NCI-H2029 (cell line): Measurements from ENCODE around the gene IL31RA.
"Not testable (repeated sequence)": the region's sequence is repeated elsewhere in the genome, so short reads cannot be mapped to it uniquely, and the experiment has no call there.

ENCODE experiments used
- DNase-seq: peaks from one replicate; lab custom pipeline; 2025; lab: John Stamatoyannopoulos, UW

Gene IL31RA

DNA sequence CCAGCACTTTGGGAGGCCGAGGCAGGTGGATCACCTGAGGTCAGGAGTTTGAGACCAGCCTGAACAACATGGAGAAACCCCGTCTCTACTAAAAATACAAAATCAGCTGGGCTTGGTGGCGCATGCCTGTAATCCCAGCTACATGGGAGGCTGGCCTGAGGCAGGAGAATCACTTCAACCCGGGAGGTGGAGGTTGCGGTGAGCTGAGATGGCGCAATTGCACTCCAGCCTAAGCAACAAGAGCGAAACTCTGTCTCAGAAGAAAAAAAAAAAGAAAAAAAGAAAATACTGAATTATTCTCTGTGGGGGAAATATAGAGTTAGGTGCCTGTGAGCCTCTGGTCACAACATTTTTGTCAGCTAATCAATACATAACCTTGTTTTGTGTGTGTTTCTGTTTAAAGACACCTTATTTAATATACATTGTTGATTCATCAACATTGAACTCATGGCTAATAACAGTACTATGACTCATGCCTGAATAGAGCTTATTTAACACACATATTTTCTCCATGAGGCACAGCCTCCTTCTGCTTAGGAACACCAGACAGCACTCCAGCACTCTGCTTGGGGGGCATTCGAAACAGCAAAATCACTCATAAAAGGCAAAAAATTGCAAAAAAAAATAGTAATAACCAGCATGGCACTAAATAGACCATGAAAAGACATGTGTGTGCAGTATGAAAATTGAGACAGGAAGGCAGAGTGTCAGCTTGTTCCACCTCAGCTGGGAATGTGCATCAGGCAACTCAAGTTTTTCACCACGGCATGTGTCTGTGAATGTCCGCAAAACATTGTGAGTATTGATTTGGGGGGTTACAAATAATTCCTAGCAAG, at the start of gene IL31RA:
TSS of gene IL31RA (plus strand) at position 519 of the 836 bp plus-strand sequence. CDS start at position 733, 214 bp downstream.
- DNase-seq, result no peak

DNA sequence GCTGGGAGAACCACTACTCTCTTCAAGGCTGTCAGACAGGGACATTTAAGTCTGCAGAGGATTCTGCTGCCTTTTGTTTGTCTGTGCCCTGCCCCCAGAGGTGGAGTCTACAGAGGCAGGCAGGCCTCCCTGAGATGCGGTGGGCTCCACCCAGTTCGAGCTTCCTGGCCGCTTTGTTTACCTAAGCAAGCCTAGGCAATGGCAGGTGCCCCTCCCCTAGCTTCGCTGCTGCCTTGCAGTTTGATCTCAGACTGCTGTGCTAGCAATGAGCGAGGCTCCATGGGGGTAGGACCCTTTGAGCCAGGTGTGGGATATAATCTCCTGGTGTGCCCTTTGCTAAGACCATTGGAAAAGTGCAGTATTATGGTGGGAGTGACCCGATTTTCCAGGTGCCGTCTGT, 42.3 kb upstream of the IL31RA start:
- DNase-seq, result not testable (repeated sequence)

DNA sequence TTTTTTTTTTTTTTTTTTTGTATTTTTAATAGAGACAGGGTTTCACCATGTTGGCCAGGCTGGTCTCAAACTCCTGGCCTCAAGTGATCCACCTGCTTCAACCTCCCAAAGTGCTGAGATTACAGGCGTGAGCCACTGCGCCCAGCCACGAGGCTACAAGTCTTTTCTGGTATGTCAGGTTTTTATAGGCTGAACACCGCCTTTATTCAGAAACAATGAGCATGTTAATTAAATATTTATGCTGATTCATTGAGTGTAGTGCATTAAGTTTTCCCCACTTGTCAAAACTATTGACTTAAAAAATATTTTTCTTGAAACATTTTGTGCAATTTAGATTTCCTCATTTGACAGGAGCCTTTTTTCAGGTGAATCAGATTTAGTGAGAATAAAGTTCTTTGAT, 35.2 kb upstream of the IL31RA start:
- DNase-seq, result not testable (repeated sequence)

DNA sequence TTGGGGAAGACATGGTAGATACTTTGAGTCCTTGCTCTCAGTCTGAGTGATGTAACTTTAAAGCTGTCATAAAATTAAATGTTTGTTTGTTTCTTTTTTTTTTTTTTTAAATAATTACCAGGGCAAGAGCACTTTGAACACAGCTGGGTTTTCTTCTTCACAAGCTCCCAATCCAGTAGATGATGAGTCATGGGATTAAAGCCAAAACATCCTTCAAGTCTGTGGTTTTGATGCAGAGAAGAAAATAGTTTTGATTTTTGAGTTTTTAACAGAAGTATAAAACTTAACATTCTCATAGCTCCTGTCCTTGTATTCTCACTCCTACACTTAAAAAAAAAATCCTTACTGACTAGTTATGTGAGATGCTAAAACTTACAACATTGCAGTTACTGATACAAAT, 34.8 kb upstream of the IL31RA start:
- no peak for DNase-seq

DNA sequence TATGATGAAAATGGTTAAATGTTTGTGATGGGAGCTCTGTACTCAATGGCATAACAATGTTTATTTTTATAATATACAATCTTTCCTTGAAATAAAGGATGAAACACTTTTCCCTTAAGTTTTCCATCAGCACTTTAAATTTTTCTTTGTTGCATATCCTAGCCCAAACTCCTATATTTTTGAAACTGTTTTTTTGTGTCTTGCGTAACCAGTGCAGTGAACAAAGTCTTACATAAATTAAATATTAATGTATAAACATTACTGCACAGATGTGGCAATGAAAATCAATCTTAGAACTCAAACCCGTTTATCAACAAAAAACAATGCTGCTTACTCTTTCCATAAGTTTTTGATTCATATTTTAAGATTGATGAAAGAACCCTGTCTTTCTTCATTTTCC, 34.1 kb upstream of the IL31RA start:
- no peak for DNase-seq

DNA sequence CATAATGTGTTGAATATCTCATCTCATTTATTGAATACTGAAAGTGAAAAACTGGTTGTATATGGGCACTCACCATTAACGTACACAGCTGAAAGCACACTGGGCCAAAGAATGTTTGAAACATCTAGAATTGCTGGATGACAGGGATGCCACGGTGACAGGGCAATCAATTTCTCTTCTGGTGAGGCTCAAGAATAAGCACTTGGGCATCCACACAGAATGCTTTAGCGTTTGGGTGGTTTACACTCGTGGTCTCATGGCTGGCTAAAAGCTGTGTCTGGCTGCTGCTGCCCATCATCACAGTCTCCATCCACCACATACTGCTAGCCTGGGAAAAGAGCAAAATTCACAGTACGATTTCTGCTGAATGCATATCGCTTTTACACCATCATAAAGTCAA, 30.7 kb upstream of the IL31RA start:
- no peak for DNase-seq

DNA sequence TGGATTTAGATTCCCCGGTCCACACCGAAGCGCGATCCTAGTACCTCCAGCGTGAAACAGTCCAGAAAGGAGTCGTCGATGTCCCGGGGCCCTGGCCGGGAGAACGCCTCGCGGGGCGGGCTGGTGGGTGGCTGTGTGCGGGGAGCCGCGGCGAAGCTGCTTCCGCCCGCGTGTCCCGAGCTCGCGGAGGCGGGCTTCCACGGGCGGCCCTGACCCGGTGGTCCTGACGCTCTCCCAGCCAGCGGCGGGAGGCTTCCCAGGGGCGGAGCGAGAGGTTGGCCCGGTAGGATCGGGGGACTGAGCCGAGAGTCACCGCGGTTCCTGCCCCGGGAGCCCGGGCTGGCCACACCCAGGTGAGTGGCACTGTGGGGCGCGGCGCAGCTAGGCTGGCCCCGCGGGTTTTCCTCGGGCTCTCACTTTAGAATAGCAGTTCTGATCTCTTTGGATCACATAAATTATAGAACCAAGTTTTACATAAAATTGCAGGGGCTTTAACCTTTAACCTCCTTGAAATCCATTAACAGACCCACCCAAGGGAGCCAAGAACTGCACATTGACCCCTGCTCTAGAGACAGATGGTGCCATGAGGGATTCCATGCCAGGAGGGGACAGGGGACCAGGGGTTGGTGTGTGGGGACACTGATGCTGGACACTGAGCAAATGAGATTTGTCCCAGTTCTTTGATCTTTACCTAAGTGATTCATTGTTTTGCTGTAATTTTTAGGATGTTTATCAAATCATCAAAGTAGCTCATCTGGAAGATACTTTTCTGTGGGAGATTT, 29.2 kb upstream of the IL31RA start:
- DNase-seq, result no peak

DNA sequence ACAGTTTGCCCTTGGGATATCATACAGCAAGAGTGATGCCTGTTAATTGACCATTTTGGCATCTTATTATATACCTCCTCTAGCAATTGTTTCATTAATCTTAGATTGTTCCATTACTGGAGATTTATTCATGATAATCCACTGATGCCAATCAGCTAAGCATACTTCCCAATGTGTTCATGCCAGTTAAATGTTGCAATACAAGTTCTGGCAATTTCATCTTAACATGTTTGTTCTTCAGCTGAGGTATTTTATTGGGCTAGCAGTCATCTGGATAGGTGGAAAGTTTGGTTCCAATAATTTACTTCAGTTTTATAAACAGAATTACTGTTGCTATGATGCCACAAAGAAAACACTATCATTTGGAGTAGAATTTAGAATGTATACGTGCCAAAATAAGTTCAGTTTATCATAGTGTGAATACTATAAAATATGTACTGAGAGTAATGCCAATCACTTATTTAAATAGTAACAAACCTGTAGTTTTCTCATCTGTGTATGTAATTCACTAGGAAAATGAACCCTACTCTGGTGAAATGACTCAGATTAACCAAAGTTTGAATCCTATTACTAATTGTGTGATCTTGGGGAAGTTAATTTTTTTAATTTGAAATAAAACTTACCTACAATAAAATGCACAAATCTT, 27.9 kb upstream of the IL31RA start:
- DNase-seq, result no peak

DNA sequence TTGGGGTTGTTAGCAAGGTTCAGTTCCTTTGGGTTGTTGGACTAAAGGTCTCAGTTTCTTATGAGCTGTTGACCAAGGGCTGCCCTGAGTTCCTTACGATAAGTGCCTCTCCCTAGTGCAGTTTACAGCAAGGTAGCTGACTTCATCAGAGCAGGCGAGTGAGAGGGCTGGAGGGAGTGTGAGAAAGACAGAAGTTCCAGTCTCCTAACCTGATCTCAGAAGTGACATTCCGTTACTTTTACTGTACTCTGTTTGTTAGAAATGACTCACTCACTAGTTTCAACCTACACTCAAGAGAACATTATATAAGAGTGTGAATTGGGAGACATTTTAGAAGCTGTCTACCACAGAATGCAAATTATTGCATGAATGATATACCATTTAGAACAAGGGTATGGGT, 21.2 kb upstream of the IL31RA start:
- no peak for DNase-seq

DNA sequence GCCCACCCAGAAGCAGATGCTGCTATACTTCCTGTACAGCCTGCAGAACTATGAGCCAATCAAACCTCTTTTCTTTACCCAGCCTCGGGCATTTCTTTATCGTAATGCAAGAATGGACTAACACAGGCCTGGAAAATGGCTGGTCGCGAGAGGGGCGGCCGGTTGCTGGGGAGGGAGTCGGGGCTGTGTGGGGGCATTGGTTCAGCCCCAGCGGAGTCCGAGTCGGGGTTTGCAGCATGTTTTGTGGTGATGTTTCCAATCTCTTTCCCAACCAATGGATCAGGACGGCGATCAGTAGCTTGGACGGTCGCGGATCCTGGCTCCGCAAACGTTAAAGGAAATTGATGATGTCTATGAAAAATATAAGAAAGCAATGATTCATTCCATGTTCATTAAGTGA, 18.7 kb upstream of the IL31RA start:
- no peak for DNase-seq

DNA sequence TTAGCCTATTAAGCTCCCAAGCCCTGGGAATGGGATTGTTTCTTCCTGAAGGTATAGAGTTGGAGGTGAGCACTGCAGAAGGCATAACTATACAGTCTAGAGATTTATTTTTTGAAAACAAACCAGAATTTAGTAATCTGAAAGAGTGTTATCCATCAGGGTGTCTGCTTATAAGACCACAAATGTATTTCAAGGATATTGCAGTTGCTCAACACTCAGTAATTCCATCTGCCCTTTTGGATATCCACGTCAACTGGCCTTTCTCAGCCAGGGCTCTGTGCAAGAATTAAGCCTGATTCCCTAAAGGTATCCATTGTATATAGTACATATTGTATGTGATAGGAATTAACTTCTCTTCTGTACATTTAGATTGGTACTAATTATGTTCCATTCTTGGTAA, 15.0 kb upstream of the IL31RA start:
- DNase-seq, result no peak

DNA sequence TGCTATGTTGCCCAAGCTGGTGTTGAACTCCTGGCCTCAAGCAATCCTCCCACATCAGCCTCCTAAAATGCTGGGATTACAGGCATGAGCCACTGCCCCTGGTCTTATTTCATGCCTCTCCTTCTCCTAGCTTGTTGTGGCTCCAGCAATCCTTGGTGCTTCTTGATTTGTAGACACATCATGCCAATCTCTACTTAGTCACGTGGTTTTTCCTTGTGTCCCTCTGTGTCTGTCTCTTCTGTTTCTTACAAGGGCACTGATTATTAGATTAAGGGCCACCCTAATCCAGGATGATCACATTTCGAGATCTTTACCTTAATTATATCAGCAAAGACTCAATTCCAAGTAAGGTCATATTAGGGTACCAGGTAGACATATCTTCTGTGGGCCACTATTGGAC, 9.2 kb upstream of the IL31RA start:
- DNase-seq, result no peak

DNA sequence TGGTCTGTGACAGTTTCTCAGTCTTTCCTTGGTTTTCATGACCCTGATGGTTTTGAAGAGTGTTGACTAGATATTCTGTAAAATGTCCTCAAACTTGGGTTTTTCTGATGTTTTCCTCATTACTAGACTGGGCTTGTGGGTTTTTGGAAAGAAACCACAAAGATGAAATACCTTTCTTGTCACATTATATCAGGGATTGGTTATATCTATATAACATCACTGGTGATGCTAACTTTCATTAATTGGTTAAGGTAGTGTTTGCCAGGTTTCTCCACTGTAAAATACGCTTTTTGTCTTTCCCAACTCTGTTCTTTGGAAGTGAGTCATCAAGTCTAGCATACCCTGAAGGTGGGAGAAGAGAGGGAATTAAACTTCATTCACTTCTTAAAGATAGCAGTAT, 3.3 kb upstream of the IL31RA start:
- DNase-seq, result no peak

DNA sequence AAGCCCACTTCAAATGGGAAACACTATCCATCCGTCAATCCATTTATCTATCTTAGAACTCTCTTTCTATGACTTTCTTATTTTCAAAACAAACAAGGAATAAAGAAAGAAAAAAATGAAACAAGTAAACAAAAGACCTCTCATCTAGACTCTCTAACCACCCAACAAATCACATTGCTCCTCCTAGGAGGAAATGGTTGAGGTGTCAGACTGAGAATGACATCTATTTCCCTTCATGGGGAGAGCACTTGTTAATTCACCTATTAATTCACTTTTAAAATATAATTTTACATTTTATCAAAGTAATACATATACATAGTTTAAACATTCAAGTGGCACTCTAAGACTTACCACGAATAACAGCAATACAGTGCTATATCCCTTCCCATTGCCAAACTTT, 2.4 kb upstream of the IL31RA start:
- no peak for DNase-seq

DNA sequence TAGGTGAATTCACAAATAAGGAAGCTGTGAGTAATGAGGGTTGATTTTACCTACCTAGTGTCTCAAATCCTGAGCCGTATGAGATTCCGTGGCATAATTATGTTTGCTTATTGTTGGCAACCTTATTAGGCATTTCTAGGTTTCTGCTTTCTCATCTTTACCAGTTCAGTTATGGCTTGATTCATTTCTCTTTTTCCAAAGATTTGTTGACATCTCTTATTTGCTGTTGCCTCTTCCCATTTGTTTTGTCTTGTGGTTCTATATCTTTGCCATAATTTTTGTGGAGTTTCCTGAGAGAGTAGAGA, 470 bp downstream of the IL31RA start:
- DNase-seq, result no peak

DNA sequence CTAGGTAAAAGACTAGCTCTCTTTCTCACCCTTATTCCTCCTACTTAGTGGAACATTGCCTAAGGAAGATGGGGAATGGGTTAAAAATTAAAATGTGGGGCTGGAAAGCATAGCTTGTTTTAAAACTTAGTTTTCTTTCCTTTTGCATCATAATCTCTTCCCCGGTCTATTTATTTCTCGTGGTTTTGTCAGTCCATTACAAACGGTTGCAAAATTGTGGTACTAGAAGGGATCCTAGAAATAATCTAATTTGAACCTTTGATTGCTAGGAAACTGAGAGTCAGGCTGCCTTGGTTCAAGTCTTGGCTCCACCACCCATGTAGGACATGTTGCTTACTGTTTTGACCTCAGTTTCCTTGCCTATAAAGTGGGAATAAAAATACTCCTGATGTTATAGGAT, 1.3 kb downstream of the IL31RA start:
- DNase-seq, result no peak

DNA sequence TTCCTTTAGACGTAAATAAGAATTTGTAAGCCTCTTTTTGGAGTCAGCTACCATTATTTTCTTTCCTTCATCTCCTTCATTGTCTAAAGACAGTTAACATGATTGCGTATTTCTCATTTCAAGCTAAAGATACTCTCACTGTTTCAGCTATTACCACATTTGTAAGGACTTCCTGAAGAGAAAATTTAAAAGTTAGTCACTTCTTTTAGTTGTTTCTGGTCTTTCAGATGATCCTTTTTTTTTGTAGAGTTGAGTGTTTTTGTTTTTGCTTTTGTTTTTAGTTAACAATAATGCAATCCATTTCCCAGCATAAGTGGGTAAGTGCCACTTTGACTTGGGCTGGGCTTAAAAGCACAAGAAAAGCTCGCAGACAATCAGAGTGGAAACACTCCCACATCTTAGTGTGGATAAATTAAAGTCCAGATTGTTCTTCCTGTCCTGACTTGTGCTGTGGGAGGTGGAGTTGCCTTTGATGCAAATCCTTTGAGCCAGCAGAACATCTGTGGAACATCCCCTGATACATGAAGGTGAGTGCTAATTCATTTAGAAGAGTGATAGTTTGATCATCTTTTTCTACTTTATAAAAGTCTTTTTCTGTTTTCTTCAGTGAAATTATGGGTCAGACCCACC, 2.0 kb downstream of the IL31RA start:
- no peak for DNase-seq

DNA sequence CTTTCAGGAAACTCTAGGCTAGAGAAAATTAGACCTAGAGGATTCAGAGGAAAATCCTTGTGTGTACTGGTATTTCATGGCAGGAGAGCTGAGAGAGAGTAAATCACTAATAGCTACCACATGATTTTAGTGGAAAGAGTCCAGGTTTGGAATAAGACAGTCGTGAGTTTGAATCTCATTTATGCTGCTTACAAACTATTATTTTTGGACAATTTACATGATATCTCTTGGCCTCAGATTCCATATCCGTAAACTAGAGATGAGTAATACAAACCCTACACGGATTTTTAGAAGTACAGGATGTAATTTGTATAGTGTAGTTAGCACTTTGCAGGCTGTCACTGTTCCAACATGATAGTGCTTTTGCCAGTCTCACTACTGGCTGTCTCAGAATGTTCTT, 2.7 kb downstream of the IL31RA start:
- DNase-seq, result no peak

DNA sequence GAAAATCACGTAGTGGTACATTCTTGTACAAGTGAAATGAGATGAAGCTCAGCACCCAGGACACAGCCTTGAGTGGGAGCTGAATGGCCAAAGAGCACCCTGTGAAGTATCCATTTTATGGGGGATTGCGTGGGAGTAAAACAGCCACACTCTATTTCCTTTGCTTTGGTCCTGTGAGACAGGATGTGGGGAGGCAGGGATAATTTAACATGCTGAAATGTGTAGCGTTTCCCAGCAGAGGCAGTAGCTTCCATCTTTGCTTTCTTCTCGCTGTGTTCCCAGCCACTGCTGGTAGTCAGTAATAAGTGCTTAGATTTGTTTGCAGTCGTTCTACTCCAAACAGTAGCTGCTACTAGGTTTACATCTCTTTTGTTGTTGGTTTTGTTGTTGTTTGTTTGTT, 4.4 kb downstream of the IL31RA start:
- DNase-seq, result no peak

DNA sequence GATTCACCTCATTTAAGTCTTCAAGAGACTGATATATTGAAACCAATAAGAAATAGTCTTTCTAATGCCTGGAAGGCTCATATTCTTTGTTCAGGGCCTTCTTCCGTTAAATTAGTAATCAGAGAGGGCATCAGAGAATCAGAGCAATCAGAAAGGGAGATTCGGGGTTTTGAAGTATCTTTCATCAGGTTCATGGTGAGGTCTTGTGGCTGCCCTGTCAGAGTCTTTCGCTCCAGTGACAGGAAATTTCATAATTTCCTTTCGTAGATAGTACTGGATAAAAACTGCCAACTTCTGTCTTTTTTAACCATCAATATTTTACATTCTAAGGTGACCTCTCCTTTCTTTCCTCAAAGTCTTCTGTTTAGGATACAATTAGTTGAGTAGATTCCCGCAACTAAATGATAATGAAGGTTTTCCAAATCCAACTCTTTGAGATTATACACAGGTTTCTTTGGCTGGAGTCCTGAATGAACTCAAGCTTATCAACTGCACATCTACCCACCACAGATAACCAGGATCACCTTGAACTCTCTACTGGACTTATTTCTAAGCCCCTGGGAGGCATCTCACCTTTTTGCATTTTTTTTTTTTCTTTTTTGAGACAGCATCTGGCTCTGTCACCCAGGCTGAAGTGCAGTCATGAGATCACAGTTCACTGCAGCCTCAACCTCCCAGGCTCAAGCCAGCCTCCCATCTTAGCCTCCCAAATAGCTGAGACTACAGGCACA, 5.5 kb downstream of the IL31RA start:
- no peak for DNase-seq

DNA sequence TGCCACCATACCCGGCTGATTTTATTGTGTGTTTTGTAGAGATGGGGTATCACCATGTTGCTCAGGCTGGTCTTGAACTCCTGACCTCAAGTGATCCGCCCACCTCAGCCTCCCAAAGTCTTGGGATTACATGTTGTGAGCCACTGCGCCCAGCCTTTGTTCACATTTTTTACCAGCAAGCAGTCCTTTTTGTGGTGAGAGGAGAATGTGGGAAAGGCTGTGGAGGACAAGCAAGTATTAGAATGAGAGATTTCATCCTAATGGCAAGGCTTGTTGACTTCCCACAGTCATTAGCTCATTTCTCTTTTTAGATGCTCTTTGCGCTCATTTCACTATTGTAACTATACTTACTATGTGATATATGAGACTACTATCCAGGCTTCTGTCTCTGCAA, 6.1 kb downstream of the IL31RA start:
- DNase-seq, result no peak

DNA sequence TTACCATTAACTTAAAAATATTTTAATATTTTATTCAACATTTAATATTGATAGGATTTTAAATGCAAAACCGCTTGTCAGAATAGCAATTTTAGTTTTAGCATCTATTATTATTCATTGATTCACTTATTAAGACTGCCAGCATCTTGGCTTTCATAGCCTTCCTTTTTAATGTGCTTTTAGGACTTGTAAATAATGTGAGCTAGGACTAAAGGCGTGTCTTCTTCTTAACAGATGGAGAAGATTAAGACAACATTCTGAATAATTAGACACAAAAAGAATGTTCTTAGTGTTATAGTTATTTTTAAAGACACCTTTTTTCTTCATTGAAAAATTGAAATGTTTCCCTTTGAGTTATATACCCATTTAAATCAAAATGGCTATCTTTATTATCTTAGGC, 6.9 kb downstream of the IL31RA start:
- no peak for DNase-seq
